NCI-H128 (cell line): ENCODE measurements around the gene CELF2.

Experiments used
- DNase-seq: peaks from one replicate; lab custom pipeline; 2025; ENCODE audit not compliant: unreplicated experiment; lab: John Stamatoyannopoulos, UW

Gene CELF2

DNA sequence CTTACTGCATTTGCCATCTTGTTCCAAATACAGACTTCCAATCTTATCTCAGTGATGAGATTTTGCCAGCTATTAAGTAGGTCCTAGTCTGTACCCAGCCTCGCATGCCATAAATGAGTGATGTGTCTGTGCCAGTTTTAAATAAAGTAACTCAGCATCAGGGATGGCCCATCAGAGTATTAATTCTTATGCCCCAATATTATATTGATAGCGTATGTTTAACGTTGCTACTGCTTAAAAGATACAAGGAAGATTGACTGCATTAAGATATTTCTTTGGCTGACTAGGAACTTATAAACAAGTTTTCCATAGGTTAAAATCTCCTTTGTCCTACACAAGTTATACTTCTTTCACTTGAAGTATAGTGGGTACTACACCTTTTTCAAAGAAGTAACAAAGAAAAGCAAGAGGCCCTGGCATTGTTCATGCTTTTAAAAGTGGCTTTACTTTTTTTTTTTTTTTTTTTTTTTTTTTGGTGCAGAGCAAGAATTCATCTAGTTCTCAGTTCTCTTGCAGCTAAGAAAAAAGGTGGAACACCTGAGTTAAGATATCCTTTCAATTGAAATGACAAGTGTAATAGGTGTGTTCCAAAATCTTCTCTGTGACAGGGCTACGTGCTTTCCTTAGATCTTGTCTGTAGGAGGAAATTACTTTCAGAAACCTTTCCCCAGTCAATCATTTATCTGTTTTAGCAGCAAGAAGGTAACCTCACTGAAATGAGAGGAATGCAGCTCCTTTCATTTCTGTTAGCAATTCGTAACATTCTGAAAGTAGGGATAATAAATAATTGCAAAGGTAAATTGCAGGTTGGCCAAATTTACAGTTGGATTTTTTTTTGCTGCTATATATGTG is 245.0 kb downstream of the CELF2 start:
- DNase-seq, result no peak

DNA sequence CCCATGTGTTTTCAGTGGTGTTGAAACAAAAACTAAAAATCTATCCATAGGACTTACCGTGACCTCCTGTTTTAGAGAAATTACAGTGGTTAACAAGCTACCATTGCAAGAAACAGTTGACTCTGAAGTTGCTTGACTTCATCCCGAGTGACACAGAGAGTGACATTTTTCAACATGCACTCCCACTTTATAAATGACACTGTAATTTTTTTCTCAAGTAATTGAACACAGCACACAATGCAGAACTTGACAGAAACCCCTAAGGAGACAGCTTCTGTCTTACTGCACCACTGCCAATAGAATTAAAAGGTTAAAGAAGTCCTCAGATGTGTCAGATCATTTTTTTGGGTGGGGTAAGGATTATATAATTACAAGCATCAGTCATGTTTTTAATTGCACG is 246.1 kb downstream of the CELF2 start:
- DNase-seq, result no peak

DNA sequence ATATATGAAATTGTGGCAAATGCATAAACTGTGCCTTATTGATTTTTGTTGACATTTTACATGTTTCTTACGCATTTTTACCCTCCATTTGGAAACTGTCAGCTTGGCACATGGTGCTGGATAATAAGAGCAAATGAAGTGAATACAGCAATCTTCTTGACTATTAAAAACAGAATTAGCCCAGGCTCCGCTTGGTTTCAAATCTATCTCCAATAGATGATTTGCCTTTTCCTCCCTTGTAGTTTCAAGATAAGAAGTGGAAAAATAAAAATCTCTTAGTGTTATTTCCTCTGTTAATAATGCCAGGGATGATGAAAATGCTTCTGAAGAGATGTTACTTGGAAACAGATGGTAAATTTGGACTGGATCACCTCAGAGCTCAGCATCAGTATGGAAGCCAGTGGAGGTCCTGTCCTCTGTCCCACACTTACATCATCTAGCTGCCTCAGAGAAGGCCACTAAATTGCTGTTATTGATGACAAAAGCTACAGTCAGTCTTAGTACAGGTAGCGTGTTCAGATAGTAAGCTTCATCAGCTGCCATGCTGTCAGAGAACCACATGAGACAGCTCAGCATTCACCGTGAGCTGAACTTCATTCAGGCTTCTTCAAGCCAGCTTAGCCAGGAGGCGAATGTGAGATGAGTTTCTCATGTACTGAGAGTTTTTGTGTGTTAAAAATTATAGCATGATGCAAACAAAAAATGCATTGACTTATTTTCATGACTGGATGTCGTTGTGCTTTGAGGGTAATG is 246.8 kb downstream of the CELF2 start:
- no peak for DNase-seq

DNA sequence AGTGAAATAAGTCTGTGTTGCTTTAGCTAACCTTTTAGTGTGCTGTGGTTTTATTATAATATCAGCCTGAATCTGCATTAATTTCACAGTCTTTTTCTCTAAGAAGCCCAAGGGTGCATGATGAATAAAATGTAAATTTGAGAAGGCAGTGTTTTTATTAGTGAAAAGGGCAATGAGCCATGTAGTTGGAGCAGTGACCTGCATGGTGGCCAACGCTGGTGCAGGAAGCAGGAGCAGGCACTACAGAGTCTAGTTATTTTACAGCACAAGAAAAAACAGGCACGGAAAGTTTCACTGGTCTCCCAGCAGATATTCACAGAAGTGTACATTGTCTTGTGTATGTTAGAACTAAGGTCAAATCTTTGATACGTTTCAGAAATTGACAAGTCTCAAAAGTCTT is 247.8 kb downstream of the CELF2 start:
- DNase-seq, result no peak

DNA sequence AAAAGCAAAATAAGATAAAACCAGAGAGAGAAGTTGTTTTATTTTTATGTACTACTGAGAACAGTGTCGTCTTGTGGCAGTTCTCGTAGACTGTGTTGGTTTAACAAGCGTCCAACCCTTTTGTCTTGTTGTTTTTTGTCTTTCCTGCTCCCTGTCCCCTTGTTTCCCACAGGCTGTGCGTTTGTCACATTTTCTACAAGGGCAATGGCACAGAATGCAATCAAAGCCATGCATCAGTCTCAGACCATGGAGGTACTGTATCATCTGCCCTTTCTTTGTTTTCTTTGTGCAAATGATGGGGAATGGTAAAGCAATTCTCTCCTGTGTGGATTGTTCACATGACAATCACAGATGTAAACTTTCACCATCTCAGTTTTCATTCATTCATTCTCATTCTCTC is 248.8 kb downstream of the CELF2 start:
- no peak for DNase-seq

DNA sequence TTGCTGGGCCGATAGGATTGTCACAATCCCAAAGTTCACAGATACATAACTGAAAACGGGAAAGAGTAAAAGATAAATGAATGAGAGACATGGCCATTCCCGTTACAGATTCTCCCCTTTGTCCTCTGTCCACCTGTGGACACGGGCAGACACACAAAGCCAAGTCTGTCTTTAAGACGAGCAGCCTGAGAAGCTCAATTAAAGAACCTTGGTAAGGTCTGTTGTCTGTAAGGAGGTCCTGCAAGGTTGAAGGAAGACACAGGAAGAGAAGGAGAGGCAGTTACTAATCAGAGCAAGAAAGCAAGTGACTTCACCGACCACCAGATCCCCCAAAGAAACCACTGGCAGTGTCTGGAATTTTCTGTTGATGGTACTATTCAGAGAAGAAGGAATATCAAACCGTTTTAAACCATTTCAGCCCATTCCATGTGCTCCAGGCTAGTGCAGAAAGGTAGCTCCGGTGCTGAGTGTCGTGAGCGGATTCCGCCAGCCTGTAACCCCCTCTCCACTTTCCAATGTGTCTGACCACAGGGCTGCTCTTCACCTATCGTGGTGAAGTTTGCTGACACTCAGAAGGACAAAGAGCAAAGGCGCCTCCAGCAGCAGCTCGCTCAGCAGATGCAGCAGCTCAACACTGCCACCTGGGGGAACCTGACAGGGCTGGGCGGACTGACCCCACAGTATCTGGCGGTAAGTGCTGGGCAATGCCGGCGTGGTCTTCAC is 252.6 kb downstream of the CELF2 start:
- no peak for DNase-seq

DNA sequence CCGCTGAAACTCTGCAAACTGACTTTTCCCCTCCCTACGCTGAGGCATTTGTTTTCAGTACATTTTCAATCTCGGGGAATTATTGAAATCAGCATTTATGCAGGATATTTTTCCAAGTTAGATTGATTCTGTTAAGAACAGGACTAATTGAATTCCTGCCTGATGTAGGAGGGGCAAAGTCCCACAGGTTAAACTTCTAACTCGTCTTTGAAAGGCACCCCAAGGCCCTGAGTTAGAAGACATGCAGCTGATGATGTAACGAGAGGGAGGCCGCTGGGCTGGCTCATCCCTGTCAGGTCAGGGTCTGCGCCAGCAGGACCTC is 253.1 kb downstream of the CELF2 start:
- DNase-seq, result no peak

DNA sequence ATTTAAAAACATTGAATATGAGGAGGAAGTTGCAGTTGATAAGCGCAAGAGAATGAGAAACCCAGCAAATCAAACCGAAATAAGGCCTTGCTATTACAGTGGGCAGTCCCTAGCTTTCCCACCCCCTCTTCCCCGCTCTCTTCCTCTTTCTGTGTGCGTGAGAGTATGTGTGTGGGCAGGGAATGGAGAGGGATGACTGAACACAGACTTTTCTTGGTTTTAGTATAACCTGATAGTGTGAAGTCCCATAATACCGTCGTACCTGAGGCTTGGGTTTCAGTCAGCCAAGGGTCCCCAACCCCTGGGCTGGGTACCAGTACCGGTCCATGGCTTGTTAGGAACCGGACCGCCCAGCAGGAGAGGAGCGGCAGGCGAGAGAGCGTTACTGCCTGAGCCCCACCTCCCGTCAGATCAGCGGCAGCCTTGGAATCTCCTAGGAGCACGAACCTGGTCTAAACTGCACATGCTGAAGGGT is 255.3 kb downstream of the CELF2 start:
- DNase-seq, result no peak

DNA sequence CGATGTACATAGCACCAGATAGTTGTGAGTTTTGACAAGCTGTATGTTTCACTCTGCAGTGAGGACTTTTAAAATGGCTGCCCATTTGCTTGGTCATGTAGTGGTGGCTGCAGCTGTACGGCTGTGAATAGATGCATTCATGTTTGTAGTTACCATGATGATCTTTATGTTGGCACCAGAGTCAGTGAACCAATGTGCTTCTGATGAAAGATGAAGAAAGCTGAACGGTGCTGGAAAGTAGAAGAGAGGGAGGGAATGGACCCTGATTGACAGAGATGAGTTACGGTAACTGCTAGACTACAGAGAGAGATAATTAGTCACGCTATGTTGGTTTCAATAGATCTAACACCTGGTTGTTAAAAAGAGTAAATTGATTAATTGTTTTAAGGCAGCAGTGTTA is 256.8 kb downstream of the CELF2 start:
- DNase-seq, result no peak

DNA sequence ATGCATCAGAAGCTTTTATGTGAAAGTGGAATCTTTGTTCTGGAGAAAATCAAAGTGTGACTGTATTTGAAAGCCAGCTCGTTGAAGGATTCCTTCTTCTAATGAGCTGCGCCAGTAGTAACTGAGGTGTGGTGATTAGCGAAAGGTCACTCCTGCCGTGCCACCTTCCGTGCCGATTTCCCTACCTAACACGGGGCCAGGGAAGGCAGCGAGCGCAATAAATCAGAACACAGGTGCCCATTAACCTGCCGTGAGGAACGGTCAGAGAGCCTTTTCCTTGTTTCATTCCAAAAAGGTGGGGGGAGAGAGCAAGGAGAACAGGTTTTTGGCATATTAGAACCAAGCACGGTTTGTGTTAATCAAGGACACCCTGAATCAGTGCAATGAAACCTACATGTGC is 258.0 kb downstream of the CELF2 start:
- no peak for DNase-seq

DNA sequence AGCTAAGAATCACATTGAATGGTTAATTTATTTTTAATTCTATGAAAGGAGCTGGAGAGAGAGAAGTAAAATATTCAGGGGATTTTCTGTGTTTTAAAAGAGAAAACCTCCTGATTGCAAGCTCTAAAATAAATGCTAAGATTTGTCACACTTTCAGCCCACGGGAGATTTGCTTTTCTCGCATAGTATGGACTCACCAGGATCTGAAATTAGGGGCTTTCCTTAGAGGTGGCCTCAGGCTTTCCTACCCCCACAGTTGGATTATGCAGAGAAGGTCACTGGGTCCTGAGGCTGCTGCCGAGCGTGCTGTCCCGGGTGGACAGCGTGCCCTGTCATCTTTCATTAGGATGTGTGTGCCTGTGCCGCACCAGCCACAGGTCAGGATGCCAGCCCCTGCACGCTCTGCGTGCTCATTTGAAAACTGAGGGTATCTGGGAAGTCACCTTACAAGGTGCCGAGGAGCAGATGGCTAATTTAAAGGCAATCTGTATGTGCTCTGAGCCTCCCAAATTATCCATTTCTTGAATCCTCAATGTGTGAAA is 258.8 kb downstream of the CELF2 start:
- no peak for DNase-seq

DNA sequence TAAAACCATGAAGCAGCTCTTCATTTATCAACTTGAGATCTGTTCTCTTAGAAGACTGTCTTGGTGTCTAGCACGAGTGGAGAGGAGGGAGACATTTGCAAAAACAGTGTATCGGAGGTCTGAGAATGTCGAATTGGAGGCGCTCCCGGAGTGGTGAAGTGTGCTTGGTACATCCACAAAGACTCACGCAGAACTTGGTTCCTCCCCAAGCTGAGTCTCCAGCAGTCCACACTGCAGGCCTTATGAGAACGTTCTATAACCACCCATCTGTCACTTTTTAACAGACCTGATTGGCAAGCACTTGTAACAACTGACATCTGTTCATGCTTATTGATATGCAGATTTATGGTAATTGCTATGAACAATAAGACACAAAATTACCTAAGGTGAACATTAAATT is 261.6 kb downstream of the CELF2 start:
- no peak for DNase-seq

DNA sequence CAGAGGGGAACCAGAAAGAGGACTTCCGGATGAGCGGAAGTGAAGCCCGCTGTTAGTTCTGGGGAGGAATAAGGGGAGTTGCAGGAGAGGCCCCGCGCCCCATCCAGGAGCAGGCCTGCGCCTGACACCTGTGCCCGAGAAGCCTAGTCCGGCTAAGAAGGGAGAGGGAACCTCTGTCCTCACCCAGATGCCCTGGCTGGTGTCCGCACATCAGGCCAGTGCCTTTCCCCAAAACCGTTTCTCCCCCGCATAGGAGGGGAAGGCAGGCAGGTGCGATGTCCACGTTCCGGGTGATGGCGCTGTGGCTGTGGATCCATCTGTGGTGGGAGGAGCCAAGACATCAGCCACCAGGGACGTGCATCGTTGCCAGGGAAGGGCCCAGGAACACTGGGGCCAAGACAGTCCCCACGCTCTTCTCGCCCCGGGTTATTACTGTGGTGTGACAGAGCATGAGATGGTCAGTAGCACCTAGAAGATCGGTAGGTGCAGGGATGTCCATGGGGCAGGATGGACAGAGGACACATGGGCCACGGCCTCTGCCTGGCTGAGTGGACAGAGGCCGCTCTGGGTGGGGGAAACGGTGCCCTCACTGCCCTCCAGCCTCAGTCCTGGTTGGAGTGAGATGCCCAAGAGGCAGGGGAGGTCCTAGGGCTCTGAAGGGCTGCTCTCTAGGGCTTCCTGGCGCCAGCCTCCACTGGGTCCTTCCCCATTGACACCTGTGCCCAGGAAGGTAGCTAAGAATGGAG is 262.7 kb downstream of the CELF2 start:
- no peak for DNase-seq

DNA sequence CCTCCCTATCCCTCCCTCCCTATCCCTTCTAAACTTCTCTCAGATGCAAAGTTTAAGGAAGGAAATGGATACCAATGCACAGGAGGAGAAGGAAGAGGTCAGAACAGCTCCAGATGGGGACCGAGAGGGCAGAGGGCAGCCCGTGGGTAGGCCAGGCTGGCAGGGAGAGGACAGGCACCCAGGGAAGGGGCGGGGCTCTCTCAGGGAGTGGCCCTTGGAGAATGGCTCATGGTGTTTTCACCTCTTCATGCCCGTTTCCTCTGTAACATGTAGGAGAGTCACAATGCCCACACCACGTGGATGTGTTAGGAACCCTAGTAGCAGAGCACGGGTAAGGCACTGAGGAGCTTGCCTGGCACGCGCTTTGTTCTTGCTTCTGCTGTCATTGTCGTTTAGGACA is 264.5 kb downstream of the CELF2 start:
- no peak for DNase-seq

DNA sequence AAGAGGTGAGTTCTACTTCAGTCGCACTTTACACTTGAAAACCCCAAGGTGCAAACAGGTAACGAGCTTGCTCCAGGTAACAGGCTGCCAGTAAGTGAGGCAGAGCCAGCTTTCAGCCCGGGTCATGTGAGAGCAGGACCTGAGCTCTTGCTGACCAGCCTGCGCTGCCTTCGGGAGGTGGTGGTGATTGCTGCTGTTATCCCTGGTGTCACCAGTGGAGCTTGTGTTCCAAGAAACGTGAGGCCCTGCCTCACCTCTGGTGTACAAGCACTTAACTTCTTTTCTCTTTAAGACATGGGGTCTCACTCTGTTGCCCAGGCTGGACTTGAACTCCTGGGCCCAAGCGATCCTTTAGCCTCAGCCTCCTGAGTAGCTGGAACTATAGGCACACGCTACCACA is 265.0 kb downstream of the CELF2 start:
- DNase-seq, result no peak

DNA sequence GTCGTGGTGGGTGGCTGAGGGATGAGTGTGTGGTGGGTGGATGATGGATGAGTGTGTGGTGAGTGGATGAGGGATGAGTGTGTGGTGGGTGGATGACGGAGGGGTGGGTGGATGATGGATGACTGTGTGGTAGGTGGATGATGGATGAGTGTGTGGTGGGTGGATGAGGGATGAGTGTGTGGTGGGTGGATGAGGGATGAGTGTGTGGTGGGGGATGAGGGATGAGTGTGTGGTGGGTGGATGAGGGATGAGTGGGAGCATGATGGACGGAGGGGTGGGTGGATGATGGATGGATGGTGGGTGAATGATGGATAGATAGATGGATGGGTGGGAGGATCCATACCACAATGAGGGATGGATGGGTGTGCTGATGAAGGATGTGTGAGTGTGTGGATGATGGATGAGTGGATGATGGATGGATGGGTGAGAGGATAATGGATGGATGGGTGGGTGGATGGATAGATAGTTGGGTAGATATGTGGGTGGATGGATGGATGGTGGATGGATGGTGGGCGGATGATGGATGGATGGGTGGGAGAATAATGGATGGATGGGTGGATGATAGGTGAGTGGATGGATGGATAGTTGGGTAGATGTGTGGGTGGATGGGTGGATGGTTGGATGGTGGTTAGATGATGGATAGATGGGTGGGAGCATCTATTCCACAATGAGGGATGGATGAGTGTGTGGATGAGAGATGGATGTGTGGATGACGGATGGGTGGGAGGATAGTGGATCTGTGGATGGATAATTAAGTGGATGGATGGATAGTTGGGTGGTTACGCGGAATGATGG is 266.8 kb downstream of the CELF2 start:
- DNase-seq, result no peak

DNA sequence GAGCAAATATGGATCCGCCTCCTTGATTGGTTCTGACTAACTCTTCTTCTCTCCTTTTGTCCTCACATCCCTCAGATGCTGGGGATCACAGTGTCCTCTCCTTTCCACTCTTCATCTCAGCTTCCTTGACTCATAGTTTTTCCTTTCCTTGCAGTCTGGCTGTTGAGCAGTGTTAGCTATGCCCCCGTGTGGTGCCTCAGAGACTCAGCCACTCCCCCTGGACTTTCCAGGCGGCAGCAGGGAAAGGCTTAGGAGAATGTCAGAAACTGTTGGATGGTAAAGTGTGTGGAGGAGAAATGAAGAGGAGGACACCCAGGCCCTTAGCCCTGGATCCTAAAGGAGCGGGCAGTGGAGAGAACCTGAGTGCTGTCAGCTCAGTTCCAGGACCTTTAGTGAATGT is 267.5 kb downstream of the CELF2 start:
- no peak for DNase-seq

DNA sequence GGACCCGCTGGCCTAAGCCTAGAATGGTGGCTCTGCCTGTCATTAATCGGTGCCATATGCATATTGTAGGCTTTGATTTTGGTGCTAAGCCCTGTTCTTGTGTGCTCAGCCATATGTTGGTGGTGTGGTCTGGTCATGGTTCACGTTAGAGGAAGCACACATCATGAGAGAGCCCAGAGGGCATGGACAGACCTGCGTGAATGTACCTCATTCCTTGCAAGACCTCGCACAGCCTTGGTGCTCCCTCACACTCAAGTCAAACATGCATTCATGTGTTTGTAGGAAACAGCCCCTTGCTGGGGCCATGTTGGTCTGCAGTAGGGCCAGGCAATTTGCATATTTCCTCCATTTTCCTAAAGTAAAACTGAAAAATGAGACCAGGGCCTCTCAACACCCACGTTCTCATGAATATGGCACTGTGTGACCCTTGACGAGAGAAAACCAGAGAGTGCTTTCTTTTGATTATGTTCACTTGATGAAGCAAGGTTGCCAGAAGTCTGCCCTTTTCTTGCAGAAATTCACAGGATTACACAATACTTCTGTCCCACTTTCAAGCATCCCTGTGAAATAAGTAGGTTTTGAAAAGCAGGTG is 268.7 kb downstream of the CELF2 start:
- no peak for DNase-seq

DNA sequence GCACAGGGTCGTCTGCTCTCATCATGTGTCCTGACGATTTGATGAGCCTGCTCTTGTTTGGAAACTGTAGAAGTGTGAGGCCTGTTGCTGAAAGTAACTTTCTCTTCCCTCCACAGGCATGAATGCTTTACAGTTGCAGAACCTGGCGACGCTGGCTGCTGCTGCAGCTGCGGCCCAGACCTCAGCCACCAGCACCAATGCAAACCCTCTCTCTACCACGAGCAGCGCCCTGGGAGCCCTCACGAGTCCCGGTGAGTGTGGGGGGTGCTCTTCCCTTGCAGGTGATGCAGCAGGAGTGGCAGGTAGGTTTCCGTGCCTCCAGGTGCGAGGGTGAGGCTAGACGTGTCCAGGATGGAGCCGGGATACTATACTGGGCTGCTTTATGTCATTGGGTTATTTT is 270.6 kb downstream of the CELF2 start:
- no peak for DNase-seq
